Heart left ventricle (tissue), 16 donors: ENCODE results near the gene LTA4H. TPM values are rescaled to one million over a fixed set of nuclear protein-coding genes. Genes with fewer than 3 reads are reported as not detected.

Experiments
- ATAC-seq, 4 donors: fragments of 200-7000 bp; cut with Tn5 transposase; one replicate each; pipeline ENCODE4 v1.9.1; 2020 to 2022; ENCODE audit warnings: moderate library complexity in 4 of 4, mild to moderate bottlenecking in 3 of 4, moderate number of reproducible peaks in 1 of 4
- DNase-seq, 5 donors: peaks; one replicate each; pipeline ENCODE4 v3.0.0-alpha.2; 2020
- H3K27ac ChIP-seq, 12 donors: fragments of 200-600 bp; sonication (generic) in 4 of 12; one replicate each; pipeline versions ENCODE4 v1.5.0 to v1.8.0; 2016 to 2022; ENCODE audit warnings: mild to moderate bottlenecking in 2 of 12
- H3K27me3 ChIP-seq, 9 donors: fragments of 200-600 bp; sonication (generic) in 2 of 9; one replicate each; pipeline versions ENCODE4 v1.5.1 to v1.8.0; 2016 to 2022; ENCODE audit warnings: mild to moderate bottlenecking in 3 of 9
- H3K36me3 ChIP-seq, 9 donors: fragments of 200-600 bp; sonication (generic) in 2 of 9; one replicate each; pipeline versions ENCODE4 v1.5.0 to v1.8.0; 2018 to 2022; ENCODE audit warnings: mild to moderate bottlenecking in 2 of 9
- H3K4me1 ChIP-seq, 12 donors: fragments of 200-600 bp; sonication (generic) in 4 of 12; one replicate each; pipeline versions ENCODE4 v1.5.0 to v1.8.0; 2016 to 2022; ENCODE audit warnings: mild to moderate bottlenecking in 3 of 12
- H3K4me3 ChIP-seq, 12 donors: fragments of 200-600 bp; sonication (generic) in 4 of 12; one replicate each; pipeline versions ENCODE4 v1.5.0 to v1.8.0; 2017 to 2022; ENCODE audit warnings: mild to moderate bottlenecking in 9 of 12, moderate library complexity in 4 of 12
- H3K9me3 ChIP-seq, 12 donors: fragments of 200-600 bp; sonication (generic) in 4 of 12; one replicate each; pipeline versions ENCODE4 v1.5.0 to v1.8.0; 2016 to 2022; ENCODE audit warnings: mild to moderate bottlenecking in 1 of 12
- CTCF ChIP-seq, 12 donors: fragments of 200-600 bp; sonication (generic) in 4 of 12; IDR thresholded peaks; one replicate each; pipeline versions ENCODE4 v1.5.0 to v1.8.0; 2018 to 2022; ENCODE audit warnings: antibody characterized with exemption in 12 of 12, mild to moderate bottlenecking in 5 of 12
- POLR2A ChIP-seq, 2 donors: fragments of 450-650 bp; IDR thresholded peaks; one replicate each; pipeline ENCODE4 v1.6.1; 2017; ENCODE audit warnings: antibody characterized with exemption in 2 of 2, mild to moderate bottlenecking in 2 of 2, moderate library complexity in 2 of 2
- WGBS, 4 donors: extraction: QIAGEN DNeasy Blood & Tissue Kit in 2 of 4; methylation state at CpG; one replicate each; pipeline versions ENCODE4 v1.1.5 to v1.1.7; 2013 to 2018; 5-methylcytosine and 5-hydroxymethylcytosine counted together
- intact Hi-C, 10 donors: fragments of 100-400 bp; cut with DNase I; formaldehyde crosslinking; loops; one replicate each; pipeline versions ENCODE4 v1.11.1 to v1.14.2; 2022
- polyA plus RNA-seq, 2 donors: library from polyadenylated mRNA; stranded (reverse); fragments of 200-250 nt; gene quantifications; one replicate each; pipeline ENCODE4 v1.2.3, GENCODE V29; 2013
- total RNA-seq, 9 donors: library from RNA; depleted of rRNA in 2 of 9; stranded (reverse); fragments of >200 nt in 2 of 9; fragmentation: NEBNext Ultra II Directional in 3 of 9; extraction: Animal tissue kit (Norgen Biotek cat#: 25700) in 3 of 9; gene quantifications; one replicate each; pipeline versions ENCODE4 v1.1.0 to v1.2.4, GENCODE V29; 2016 to 2023
- donor health status: ischemic (EF 13 %, LVEDD 7.1; RV severe dilation, severe dysfunction).
- donor health status: healthy with polysubstance abuse.
- donor health status: DM: no; HTN: yes; CAD: no.
- donor health status: DM: no; HTN: no; CAD: no.
- donor health status: ischemic (EF 25% LVEDD 6.9; RV normal size, moderate dysfunction).
- donor health status: ischemic (EF 25% LVEDD 5.7; RV mildly dilated, moderate dysfunction).
- donor health status: healthy.
- donor health status: DM: yes; HTN: yes; CAD: no.
- donor health status: ischemic (EF 35%, LVEDD 5.7; RV mildly dilated, moderate dysfunction).
- donor health status: nonischemic (EF 11% LVEDD 7.7; RV severe dilation, severe dysfunction).
- donor health status: DM: yes; HTN: yes; CAD: no.
- donor health status: PGD.
- donor health status: ischemic (EF 29% LVEDD 5.4; RV normal size, mild dysfunction).
- donor health status: nonischemic (EF 23%, LVEDD 6.1; RV moderate dilation, normal function).

Gene LTA4H
- total and polyA plus RNA-seq, 11 donors, result 23.3 to 72.0 (median 41.6) TPM

GRCh38 chr12:96064271-96064670, 28.9 kb upstream of the LTA4H start:
- H3K4me1 ChIP-seq, result peaks cover 0 to 27% (median 3%) of the 10 kb centered on the region in 12 donors
- no peak overlapping the region for H3K4me3 ChIP-seq
- H3K27me3 ChIP-seq, result no peaks in the 10 kb centered on the region
- no peak overlapping the region for H3K27ac ChIP-seq
- WGBS, 4 donors, result 56 to 70% (median 60%) methylated on average over 2 of the region's 2 CpGs
- TF ChIP-seq CTCF (IDR thresholded peaks at IDR 0.05), result no peak
- TF ChIP-seq POLR2A (IDR thresholded peaks at IDR 0.05), result no peak
- ATAC-seq (peak in 3 of 4 donors; percentile 33 to 41 (median 36)), DNase-seq (no peak)
- intact Hi-C loops, result loop anchor here in 9 of 10 donors (5.0 to 10.0 kb wide), 8 partner anchors 68 to 453 kb away; partner anchors contain the start of gene CDK17 (in 6 of the 9)
- no peaks in the 10 kb centered on the region for H3K36me3 ChIP-seq
- no peaks in the 10 kb centered on the region for H3K9me3 ChIP-seq

GRCh38 chr12:96063046-96063445, 27.7 kb upstream of the LTA4H start:
- Histone ChIP-seq H3K9me3 (no peaks in the 10 kb centered on the region), H3K27me3 (no peaks in the 10 kb centered on the region), H3K4me1 (peaks cover 0 to 27% (median 3%) of the 10 kb centered on the region in 12 donors), H3K36me3 (no peaks in the 10 kb centered on the region), H3K27ac (no peak overlapping the region), H3K4me3 (no peak overlapping the region)
- ATAC-seq (no peak), DNase-seq (no peak)
- WGBS, 4 donors, result 75 to 84% (median 78%) methylated on average over 4 of the region's 4 CpGs
- intact Hi-C loops, result loop anchor here (2.0 to 10.0 kb wide), 12 partner anchors 68 to 454 kb away; partner anchors contain the start of gene CDK17 (in 7 of the 10)
- no peak for TF ChIP-seq POLR2A (IDR thresholded peaks at IDR 0.05)
- peak in 4 of 12 donors; percentile 10 to 19 (median 18) for TF ChIP-seq CTCF (IDR thresholded peaks at IDR 0.05)

- H3K36me3 ChIP-seq, result no peaks in the 10 kb centered on the region
- no peak overlapping the region for H3K4me3 ChIP-seq
- ATAC-seq (peak; percentile 55 to 92 (median 86)), DNase-seq (peak; percentile 61 to 74 (median 71))
- peaks cover 0 to 27% (median 3%) of the 10 kb centered on the region in 12 donors for H3K4me1 ChIP-seq
- H3K27ac ChIP-seq, result peak overlapping the region in 2 of 12 donors; percentile 7 to 39
- TF ChIP-seq POLR2A (IDR thresholded peaks at IDR 0.05) (no peak), CTCF (IDR thresholded peaks at IDR 0.05) (peak; percentile 73 to 93 (median 82))
- 37 to 46% (median 41%) methylated on average over 4 of the region's 4 CpGs for WGBS, 4 donors
- H3K9me3 ChIP-seq, result peaks cover 0 to 4% (median under 1%) of the 10 kb centered on the region in 12 donors
- intact Hi-C loops, result loop anchor here (1.0 to 10.0 kb wide), 15 partner anchors 69 to 455 kb away; partner anchors contain the start of gene CDK17 (in 7 of the 10)
- H3K27me3 ChIP-seq, result no peaks in the 10 kb centered on the region
Measured at GRCh38 chr12:96061864-96062453, 26.6 kb upstream of the LTA4H start.

GRCh38 chr12:96061323-96061722, 25.9 kb upstream of the LTA4H start:
- H3K27ac ChIP-seq, result no peak overlapping the region
- no peaks in the 10 kb centered on the region for H3K27me3 ChIP-seq
- peaks cover 0 to 10% (median 3%) of the 10 kb centered on the region in 12 donors for H3K9me3 ChIP-seq
- H3K4me3 ChIP-seq, result no peak overlapping the region
- 88 to 94% (median 91%) methylated on average over 3 of the region's 3 CpGs for WGBS, 4 donors
- no peak for ATAC-seq
- no peak for DNase-seq
- H3K36me3 ChIP-seq, result no peaks in the 10 kb centered on the region
- no peak for TF ChIP-seq POLR2A (IDR thresholded peaks at IDR 0.05)
- no peak for TF ChIP-seq CTCF (IDR thresholded peaks at IDR 0.05)
- intact Hi-C loops, result loop anchor here in 9 of 10 donors (5.0 to 10.0 kb wide), 8 partner anchors 71 to 456 kb away; partner anchors contain the start of gene CDK17 (in 6 of the 9)
- H3K4me1 ChIP-seq, result peaks cover 0 to 27% (median 3%) of the 10 kb centered on the region in 12 donors
